ENCODE data around the gene GRIA4. TPM values are rescaled to one million over a fixed set of nuclear protein-coding genes. Genes with fewer than 3 reads are reported as not detected.

Gene GRIA4
- total RNA-seq, 1 experiment from 2014 or later = not detected

DNA sequence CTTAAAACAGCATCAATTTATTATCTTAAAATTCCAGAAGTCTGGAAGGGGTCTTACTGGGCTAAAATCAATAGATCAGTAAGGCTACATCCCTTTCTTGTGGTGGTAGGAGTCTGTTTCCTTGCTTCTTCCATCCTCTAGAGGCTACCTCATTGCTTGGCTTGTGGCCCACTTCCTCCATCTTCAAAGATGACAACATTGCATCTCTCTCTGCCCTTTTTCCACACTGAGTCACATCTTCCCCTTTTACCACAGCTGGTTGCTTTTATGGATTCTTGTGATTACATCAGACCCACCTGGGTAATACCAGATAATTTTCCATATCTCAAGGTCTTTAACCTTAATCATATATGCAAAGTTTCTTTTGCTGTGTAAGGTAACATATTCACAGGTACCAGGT lies 60.9 kb downstream of the GRIA4 start:
- intact Hi-C loops (cut with micrococcal nuclease; ENCODE audit: unreplicated experiment) = no loop called here
- no peaks in the 10 kb centered on the region for H3K36me3 ChIP-seq (ENCODE audit: insufficient read depth, low read length, poor library complexity, severe bottlenecking)
- peaks cover 4% of the 10 kb centered on the region for H3K27me3 ChIP-seq (replicated peaks; ENCODE audit: insufficient read depth, low read depth, low read length, poor library complexity)
- ChIA-PET POLR2A (ENCODE audit: low non-redundant PET) (no interaction called here), CTCF (no interaction called here)
- TF ChIP-seq EZH2 (IDR thresholded peaks at IDR 0.05; ENCODE audit: borderline replicate concordance, low read depth, low read length, poor library complexity, severe bottlenecking) = no peak
- TF ChIP-seq, protein P1, sequence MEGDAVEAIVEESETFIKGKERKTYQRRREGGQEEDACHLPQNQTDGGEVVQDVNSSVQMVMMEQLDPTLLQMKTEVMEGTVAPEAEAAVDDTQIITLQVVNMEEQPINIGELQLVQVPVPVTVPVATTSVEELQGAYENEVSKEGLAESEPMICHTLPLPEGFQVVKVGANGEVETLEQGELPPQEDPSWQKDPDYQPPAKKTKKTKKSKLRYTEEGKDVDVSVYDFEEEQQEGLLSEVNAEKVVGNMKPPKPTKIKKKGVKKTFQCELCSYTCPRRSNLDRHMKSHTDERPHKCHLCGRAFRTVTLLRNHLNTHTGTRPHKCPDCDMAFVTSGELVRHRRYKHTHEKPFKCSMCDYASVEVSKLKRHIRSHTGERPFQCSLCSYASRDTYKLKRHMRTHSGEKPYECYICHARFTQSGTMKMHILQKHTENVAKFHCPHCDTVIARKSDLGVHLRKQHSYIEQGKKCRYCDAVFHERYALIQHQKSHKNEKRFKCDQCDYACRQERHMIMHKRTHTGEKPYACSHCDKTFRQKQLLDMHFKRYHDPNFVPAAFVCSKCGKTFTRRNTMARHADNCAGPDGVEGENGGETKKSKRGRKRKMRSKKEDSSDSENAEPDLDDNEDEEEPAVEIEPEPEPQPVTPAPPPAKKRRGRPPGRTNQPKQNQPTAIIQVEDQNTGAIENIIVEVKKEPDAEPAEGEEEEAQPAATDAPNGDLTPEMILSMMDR (conservative IDR thresholded peaks at IDR 0.05; ENCODE audit: low read depth, low read length) = no peak
- no peak overlapping the region for H3K27ac ChIP-seq (ENCODE audit: low read depth, low read length, poor library complexity, severe bottlenecking)
- H3K9me3 ChIP-seq (ENCODE audit: low read depth, low read length, poor library complexity, severe bottlenecking) = no peaks in the 10 kb centered on the region
- no TSS peak for BruUV-seq (replicated peaks)
- no peaks in the 10 kb centered on the region for H3K4me1 ChIP-seq (ENCODE audit: insufficient read depth, low read length, poor library complexity, severe bottlenecking)
- H3K4me3 ChIP-seq (ENCODE audit: low read depth, low read length, poor library complexity, severe bottlenecking) = no peak overlapping the region
- DNase-seq (ENCODE audit: low spot score) = no peak

- DNase-seq (ENCODE audit: low spot score) = peak; percentile 68
- BruUV-seq (replicated peaks) = no TSS peak
- intact Hi-C loops (cut with micrococcal nuclease; ENCODE audit: unreplicated experiment) = no loop called here
- no peak for TF ChIP-seq EZH2 (IDR thresholded peaks at IDR 0.05; ENCODE audit: borderline replicate concordance, low read depth, low read length, poor library complexity, severe bottlenecking)
- TF ChIP-seq, protein P1 (conservative IDR thresholded peaks at IDR 0.05; ENCODE audit: low read depth, low read length) = no peak
- POLR2A ChIA-PET (ENCODE audit: low non-redundant PET) = no interaction called here
- H3K36me3 ChIP-seq (ENCODE audit: insufficient read depth, low read length, poor library complexity, severe bottlenecking) = no peaks in the 10 kb centered on the region
- no peak overlapping the region for H3K27ac ChIP-seq (ENCODE audit: low read depth, low read length, poor library complexity, severe bottlenecking)
- H3K27me3 ChIP-seq (replicated peaks; ENCODE audit: insufficient read depth, low read depth, low read length, poor library complexity) = peaks cover 4% of the 10 kb centered on the region
- no peaks in the 10 kb centered on the region for H3K4me1 ChIP-seq (ENCODE audit: insufficient read depth, low read length, poor library complexity, severe bottlenecking)
- H3K9me3 ChIP-seq (ENCODE audit: low read depth, low read length, poor library complexity, severe bottlenecking) = no peaks in the 10 kb centered on the region
- CTCF ChIA-PET = no interaction called here
- no peak overlapping the region for H3K4me3 ChIP-seq (ENCODE audit: low read depth, low read length, poor library complexity, severe bottlenecking)
Measured at GRCh38 chr11:105673089-105673488, 63.2 kb downstream of the GRIA4 start.

DNA sequence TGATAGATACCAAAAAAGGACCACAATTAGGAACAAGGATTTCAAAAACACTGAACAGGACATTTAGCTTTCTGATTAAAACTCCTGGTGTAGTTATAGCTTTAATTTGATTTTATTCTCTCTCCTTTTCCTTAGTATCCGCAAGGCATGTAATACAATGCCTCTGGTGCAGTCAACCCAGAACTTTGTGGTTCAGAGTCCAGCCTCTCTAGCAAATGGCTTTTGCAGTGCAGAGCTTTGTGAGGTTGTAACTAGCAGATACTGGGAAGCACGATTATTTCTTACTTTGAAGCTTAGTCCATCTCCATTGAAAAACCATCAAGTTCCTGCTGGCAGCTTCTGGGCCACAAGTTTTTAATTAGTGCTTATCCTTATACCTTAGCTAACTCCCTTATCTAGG lies 79.8 kb downstream of the GRIA4 start:
- Histone ChIP-seq H3K27ac (ENCODE audit: low read depth, low read length, poor library complexity, severe bottlenecking) (no peak overlapping the region), H3K9me3 (ENCODE audit: low read depth, low read length, poor library complexity, severe bottlenecking) (no peaks in the 10 kb centered on the region), H3K27me3 (replicated peaks; ENCODE audit: insufficient read depth, low read depth, low read length, poor library complexity) (peaks cover 4% of the 10 kb centered on the region), H3K36me3 (ENCODE audit: insufficient read depth, low read length, poor library complexity, severe bottlenecking) (no peaks in the 10 kb centered on the region), H3K4me1 (ENCODE audit: insufficient read depth, low read length, poor library complexity, severe bottlenecking) (no peaks in the 10 kb centered on the region), H3K4me3 (ENCODE audit: low read depth, low read length, poor library complexity, severe bottlenecking) (no peak overlapping the region)
- CTCF ChIA-PET = no interaction called here
- no peak for TF ChIP-seq EZH2 (IDR thresholded peaks at IDR 0.05; ENCODE audit: borderline replicate concordance, low read depth, low read length, poor library complexity, severe bottlenecking)
- TF ChIP-seq, protein P1 (conservative IDR thresholded peaks at IDR 0.05; ENCODE audit: low read depth, low read length) = no peak
- intact Hi-C loops (cut with micrococcal nuclease; ENCODE audit: unreplicated experiment) = no loop called here
- no peak for DNase-seq (ENCODE audit: low spot score)
- BruUV-seq (replicated peaks) = no TSS peak
- POLR2A ChIA-PET (ENCODE audit: low non-redundant PET) = no interaction called here

All from A673 (cell line).